K562 (cell line): ENCODE results near the gene LY6G6F. TPM values are rescaled to one million over a fixed set of nuclear protein-coding genes. Genes with fewer than 3 reads are reported as not detected.

Experiments
- CHD4 ChIP-seq: fragments of 200-600 bp; sonication (generic); IDR thresholded peaks from 3 replicates; pipeline ENCODE4 v1.6.1; 2012; ENCODE audit warnings: low read depth, mild to moderate bottlenecking, mixed read lengths, low read length, inconsistent platforms; ENCODE audit not compliant: insufficient read depth, insufficient replicate concordance, poor library complexity, severe bottlenecking
- DPF2 ChIP-seq: fragments of 450-650 bp; IDR thresholded peaks from 2 replicates; pipeline ENCODE4 v1.6.1; 2016
- FOXK1 ChIP-seq: sonication (generic); formaldehyde crosslinking; IDR thresholded peaks from 2 replicates; pipeline ENCODE4 v1.8.0; 2022; ENCODE audit warnings: missing genetic modification reagents, mild to moderate bottlenecking, borderline replicate concordance
- HDAC1 ChIP-seq, 2 experiments: fragments of 450-650 bp; IDR thresholded peaks; 2 replicates each; pipeline ENCODE4 v1.6.1; 2016 to 2017; ENCODE audit warnings: inconsistent platforms in 1 of 2, mild to moderate bottlenecking in 1 of 2, moderate library complexity in 1 of 2
- HDAC6 ChIP-seq: IDR thresholded peaks from 2 replicates; pipeline ENCODE4 v1.6.1; 2012; ENCODE audit warnings: low read depth, mild to moderate bottlenecking, control low read depth, inconsistent platforms, low read length, moderate library complexity
- HOMEZ ChIP-seq: fragments of 250-450 bp; sonication (Bioruptor Pico); IDR thresholded peaks from 2 replicates; pipeline ENCODE4 v1.4.0; 2020; ENCODE audit warnings: mild to moderate bottlenecking, moderate library complexity
- ID3 ChIP-seq, 2 experiments: fragments of 250-450 bp in 1 of 2; fragments of 450-650 bp in 1 of 2; sonication (Bioruptor Pico) in 1 of 2; IDR thresholded peaks; 2 replicates each; pipeline versions ENCODE4 v1.6.1 to v1.8.0; 2016 to 2021; ENCODE audit warnings: mild to moderate bottlenecking in 2 of 2, moderate library complexity in 2 of 2, missing compliant biosample characterization in 1 of 2, missing genetic modification characterization in 1 of 2
- LEF1 ChIP-seq: fragments of 450-650 bp; IDR thresholded peaks from 2 replicates; pipeline ENCODE4 v1.6.1; 2016; ENCODE audit warnings: mild to moderate bottlenecking
- NEUROD1 ChIP-seq: fragments of 150-350 bp; IDR thresholded peaks from 2 replicates; pipeline ENCODE4 v1.6.1; 2014; ENCODE audit warnings: borderline replicate concordance, low read length, low read depth; ENCODE audit not compliant: partially characterized antibody
- POLR2B ChIP-seq: fragments of 450-650 bp; IDR thresholded peaks from 2 replicates; pipeline ENCODE4 v1.6.1; 2018; ENCODE audit warnings: low read depth; ENCODE audit not compliant: partially characterized antibody
- SIN3B ChIP-seq: fragments of 450-650 bp; IDR thresholded peaks from 2 replicates; pipeline ENCODE4 v1.6.1; 2017; ENCODE audit warnings: low read depth, mild to moderate bottlenecking, moderate library complexity
- TAF15 ChIP-seq: fragments of 200-400 bp; formaldehyde crosslinking; IDR thresholded peaks from 2 replicates; pipeline ENCODE4 v1.6.1; 2017; ENCODE audit warnings: mild to moderate bottlenecking, low read depth, low read length, moderate library complexity
- ZNF143 ChIP-seq: sonication (generic); formaldehyde crosslinking; IDR thresholded peaks from 2 replicates; pipeline ENCODE4 v1.9.0; 2022; ENCODE audit warnings: mild to moderate bottlenecking, missing genetic modification reagents
- ZNF197 ChIP-seq: fragments of 200-800 bp; sonication (Bioruptor generic); IDR thresholded peaks from 2 replicates; pipeline ENCODE4 v1.6.1; 2016; ENCODE audit warnings: low read depth, missing genetic modification characterization, missing compliant biosample characterization
- polyA plus RNA-seq, 8 experiments: library from polyadenylated mRNA; depleted of rRNA in 4 of 8; stranded (reverse) in 5 of 8; unstranded in 3 of 8; fragments of >200 nt; fragmentation: Nextera tagmentation in 2 of 8; fragmentation: Illumina TruSeq in 1 of 8; extraction: Ambion mirVana in 2 of 8; extraction: Trizol in 1 of 8; gene quantifications; 2 replicates each; pipeline versions ENCODE4 v1.2.1 to v1.2.3, GENCODE V29; 2011 to 2014; ENCODE audit warnings: inconsistent platforms in 1 of 8, missing spikeins in 1 of 8
- total RNA-seq, 7 experiments: library from RNA; depleted of rRNA in 6 of 7; stranded (reverse); fragments of >200 nt in 6 of 7; fragmentation: Illumina TruSeq in 2 of 7; extraction: Trizol in 2 of 7; gene quantifications; 2 replicates each; pipeline versions ENCODE4 v1.2.1 to v1.2.3, GENCODE V29; 2011 to 2021; ENCODE audit warnings: low replicate concordance in 1 of 7
- TF ChIP-seq, protein P1 (sequence below): fragments of 200-800 bp; sonication (Bioruptor generic); IDR thresholded peaks from 2 replicates; pipeline ENCODE4 v1.6.1; 2017; ENCODE audit warnings: missing genetic modification characterization, missing compliant biosample characterization
- TF ChIP-seq, protein P2 (sequence below): fragments of 450-650 bp; formaldehyde crosslinking; IDR thresholded peaks from 2 replicates; pipeline ENCODE4 v1.4.0; 2020; ENCODE audit warnings: mild to moderate bottlenecking
- TF ChIP-seq, protein P3 (sequence below): sonication (generic); formaldehyde crosslinking; IDR thresholded peaks from 2 replicates; pipeline ENCODE4 v1.4.0; 2020; ENCODE audit warnings: mild to moderate bottlenecking, missing genetic modification reagents
- TF ChIP-seq, protein P4 (sequence below): fragments of 250-450 bp; sonication (Bioruptor Pico); IDR thresholded peaks from 2 replicates; pipeline ENCODE4 v1.8.0; 2021; ENCODE audit warnings: borderline replicate concordance, mild to moderate bottlenecking, moderate library complexity; ENCODE audit not compliant: poor library complexity, severe bottlenecking

LY6G6F gene
- total and polyA plus RNA-seq, 9 of the 15 experiments (the other 6 are each of a cell fraction or from before 2014, with no cell fraction given), result 0.14 to 0.50 (median 0.28) TPM; not detected in 2

GRCh38 chr6:31737991-31738979 lies 31.6 kb downstream of the LY6G6F start (continued):
- TF ChIP-seq, protein P1, sequence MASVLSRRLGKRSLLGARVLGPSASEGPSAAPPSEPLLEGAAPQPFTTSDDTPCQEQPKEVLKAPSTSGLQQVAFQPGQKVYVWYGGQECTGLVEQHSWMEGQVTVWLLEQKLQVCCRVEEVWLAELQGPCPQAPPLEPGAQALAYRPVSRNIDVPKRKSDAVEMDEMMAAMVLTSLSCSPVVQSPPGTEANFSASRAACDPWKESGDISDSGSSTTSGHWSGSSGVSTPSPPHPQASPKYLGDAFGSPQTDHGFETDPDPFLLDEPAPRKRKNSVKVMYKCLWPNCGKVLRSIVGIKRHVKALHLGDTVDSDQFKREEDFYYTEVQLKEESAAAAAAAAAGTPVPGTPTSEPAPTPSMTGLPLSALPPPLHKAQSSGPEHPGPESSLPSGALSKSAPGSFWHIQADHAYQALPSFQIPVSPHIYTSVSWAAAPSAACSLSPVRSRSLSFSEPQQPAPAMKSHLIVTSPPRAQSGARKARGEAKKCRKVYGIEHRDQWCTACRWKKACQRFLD (CRISPR knock-in tag), result no peak
- TF ChIP-seq FOXK1 (CRISPR knock-in tag), result no peak; the same call in none of the 2 replicates
- TF ChIP-seq POLR2B, result peak; percentile 94
- TF ChIP-seq LEF1, result no peak
- 0 out of 2 replicates have a peak, but pooled peaks have one; percentile 61 for TF ChIP-seq HOMEZ
- TF ChIP-seq HDAC1 (IDR thresholded peaks at IDR 0.05), result peak in 1 of 2 experiments; percentile 91; a peak in 2 of 4 replicates
- TF ChIP-seq DPF2, result no peak
- no peak for TF ChIP-seq HDAC6
- TF ChIP-seq ZNF143, result no peak
- TF ChIP-seq, protein P2, sequence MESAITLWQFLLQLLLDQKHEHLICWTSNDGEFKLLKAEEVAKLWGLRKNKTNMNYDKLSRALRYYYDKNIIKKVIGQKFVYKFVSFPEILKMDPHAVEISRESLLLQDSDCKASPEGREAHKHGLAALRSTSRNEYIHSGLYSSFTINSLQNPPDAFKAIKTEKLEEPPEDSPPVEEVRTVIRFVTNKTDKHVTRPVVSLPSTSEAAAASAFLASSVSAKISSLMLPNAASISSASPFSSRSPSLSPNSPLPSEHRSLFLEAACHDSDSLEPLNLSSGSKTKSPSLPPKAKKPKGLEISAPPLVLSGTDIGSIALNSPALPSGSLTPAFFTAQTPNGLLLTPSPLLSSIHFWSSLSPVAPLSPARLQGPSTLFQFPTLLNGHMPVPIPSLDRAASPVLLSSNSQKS (CRISPR knock-in tag), result no peak
- no peak for TF ChIP-seq SIN3B
- TF ChIP-seq, protein P3, sequence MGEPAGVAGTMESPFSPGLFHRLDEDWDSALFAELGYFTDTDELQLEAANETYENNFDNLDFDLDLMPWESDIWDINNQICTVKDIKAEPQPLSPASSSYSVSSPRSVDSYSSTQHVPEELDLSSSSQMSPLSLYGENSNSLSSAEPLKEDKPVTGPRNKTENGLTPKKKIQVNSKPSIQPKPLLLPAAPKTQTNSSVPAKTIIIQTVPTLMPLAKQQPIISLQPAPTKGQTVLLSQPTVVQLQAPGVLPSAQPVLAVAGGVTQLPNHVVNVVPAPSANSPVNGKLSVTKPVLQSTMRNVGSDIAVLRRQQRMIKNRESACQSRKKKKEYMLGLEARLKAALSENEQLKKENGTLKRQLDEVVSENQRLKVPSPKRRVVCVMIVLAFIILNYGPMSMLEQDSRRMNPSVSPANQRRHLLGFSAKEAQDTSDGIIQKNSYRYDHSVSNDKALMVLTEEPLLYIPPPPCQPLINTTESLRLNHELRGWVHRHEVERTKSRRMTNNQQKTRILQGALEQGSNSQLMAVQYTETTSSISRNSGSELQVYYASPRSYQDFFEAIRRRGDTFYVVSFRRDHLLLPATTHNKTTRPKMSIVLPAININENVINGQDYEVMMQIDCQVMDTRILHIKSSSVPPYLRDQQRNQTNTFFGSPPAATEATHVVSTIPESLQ (CRISPR knock-in tag), result no peak; the same call in 1 of the 2 replicates
- peak; percentile 63 for TF ChIP-seq NEUROD1
- TF ChIP-seq ZNF197, result no peak
- no peak for TF ChIP-seq ID3 (CRISPR knock-in tag; IDR thresholded peaks at IDR 0.05)
- peak; percentile 87 for TF ChIP-seq ID3 (tag; IDR thresholded peaks at IDR 0.05)
- no peak for TF ChIP-seq CHD4
- TF ChIP-seq, protein P4, sequence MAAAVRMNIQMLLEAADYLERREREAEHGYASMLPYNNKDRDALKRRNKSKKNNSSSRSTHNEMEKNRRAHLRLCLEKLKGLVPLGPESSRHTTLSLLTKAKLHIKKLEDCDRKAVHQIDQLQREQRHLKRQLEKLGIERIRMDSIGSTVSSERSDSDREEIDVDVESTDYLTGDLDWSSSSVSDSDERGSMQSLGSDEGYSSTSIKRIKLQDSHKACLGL (CRISPR knock-in tag), result no peak
- no peak for TF ChIP-seq TAF15
